HG03575 (cell line): Measurements from ENCODE around the gene ID1.
"Not testable (repeated sequence)": the region's sequence is repeated elsewhere in the genome, so short reads cannot be mapped to it uniquely, and the experiment has no call there.

Experiments
- ATAC-seq: cut with Tn5 transposase; IDR thresholded peaks from one replicate; pipeline ENCODE4 v1.9.1; 2021; ENCODE audit not compliant: unreplicated experiment, insufficient number of reproducible peaks, low FRiP score; ENCODE audit errors: extremely low read depth

The ID1 gene

DNA sequence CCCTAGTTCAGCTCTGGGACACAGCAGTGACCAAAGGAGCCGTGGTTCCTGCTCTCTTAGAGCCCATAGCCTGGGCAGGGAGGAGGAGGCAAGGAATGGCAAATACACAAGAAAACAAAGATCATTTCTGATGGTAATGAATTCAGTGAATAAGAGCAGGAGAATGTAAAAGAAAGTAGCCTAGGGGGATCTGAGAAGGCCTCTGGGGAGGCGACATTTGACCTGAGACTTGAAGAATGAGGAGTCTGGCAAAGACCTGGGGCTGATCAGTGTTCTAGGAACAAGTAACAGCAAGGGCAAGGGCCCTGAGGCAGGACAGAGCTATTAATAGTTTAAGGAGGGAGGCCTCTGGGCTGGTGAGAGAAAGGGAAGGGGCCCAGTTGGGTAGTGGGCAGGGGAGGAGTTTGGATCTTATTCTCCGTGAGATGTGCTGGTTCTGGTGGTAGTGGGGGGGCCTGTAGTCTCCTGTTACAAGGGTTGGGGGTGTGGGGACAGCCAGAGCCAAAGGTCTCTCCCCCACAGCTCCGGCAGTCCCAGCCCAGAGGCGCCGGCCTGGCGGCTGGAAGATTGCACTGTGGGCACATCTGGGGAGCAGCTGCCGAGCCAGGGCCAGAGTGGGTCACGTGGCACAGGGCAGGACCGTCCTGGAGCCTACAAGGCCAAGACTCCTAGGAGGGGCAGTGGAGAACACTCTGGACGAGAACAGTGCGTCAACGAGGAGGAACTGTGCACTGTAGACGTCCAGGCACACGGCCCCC, 9.3 kb upstream of the ID1 start:
- ATAC-seq: no peak

DNA sequence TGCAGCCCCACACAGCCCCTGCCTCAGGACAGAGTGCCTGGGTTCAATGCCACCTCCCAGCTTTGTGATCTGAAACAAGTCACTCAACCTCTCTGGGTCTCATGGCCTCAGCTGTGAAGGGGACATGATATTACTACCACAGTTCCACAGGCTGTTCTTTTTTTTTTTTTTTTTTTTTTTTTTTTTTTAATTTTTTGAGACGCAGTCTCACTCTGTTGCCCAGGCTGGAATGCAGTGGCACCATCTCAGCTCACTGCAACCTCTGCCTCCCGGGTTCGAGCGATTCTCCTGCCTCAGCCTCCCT, 8.7 kb upstream of the ID1 start:
- not testable (repeated sequence) for ATAC-seq

GRCh38 chr20:31596831-31597480, 8.1 kb upstream of the ID1 start:
- ATAC-seq: no peak

GRCh38 chr20:31597481-31597855, 7.6 kb upstream of the ID1 start:
- no peak for ATAC-seq

GRCh38 chr20:31602431-31602778, 2.7 kb upstream of the ID1 start:
- ATAC-seq: no peak

GRCh38 chr20:31602779-31603441, 2.2 kb upstream of the ID1 start:
- ATAC-seq: peak; percentile 60

DNA sequence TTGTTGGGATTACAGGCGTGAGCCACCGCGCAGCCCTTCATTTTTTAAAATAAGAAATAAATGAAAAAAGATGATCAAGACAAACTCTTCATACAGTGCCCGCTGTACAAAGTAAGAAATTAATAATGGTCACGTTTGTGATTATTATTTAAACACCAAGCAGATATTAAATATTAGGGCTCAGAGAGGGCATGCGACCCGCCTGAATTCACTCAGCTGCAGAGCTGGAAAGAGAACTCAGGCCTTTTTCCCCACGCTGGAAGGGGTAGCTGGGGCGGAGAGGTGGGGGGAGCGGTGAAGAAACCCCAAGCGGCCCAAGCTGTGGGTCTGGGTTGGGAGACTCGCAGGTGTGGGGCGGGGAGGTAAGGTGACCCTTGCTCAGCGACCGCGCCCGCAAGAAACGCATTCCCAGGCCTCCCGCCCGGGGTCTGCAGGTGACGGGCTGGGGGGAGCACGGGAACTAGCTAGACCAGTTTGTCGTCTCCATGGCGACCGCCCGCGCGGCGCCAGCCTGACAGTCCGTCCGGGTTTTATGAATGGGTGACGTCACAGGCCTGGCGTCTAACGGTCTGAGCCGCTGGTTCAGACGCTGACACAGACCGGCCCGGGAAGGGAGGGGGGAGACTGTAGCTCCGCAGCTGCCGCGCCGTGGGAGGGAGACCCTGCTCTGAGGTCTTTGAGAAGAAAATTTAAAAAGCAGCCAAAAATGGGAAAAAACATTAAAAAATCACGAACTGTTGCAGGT, 1.1 kb upstream of the ID1 start:
- no peak for ATAC-seq

GRCh38 chr20:31604567-31605030, 490 bp upstream of the ID1 start:
- no peak for ATAC-seq

- ATAC-seq: no peak
Observed at GRCh38 chr20:31605902-31606803, 1.1 kb downstream of the ID1 start.

- no peak for ATAC-seq
Observed at GRCh38 chr20:31606804-31607639, 1.9 kb downstream of the ID1 start.

- no peak for ATAC-seq
Observed at GRCh38 chr20:31607640-31608250, 2.7 kb downstream of the ID1 start.

GRCh38 chr20:31608251-31608945, 3.3 kb downstream of the ID1 start:
- ATAC-seq: no peak

DNA sequence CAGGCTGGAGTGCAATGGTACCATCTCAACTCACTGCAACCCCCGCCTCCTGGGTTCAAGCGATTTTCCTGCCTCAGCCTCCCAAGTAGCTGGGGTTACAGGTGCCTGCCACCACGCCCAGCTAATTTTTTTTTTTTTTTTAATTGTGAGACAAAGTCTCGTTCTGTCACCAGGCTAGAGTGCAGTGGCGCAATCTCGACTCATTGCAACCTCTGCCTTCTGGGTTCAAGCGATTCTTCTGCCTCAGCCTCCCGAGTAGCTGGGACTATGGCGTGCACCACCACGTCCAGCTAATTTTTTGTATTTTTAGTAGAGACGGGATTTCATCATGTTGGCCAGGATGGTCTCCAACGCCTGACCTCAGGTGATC, 7.2 kb downstream of the ID1 start:
- not testable (repeated sequence) for ATAC-seq

DNA sequence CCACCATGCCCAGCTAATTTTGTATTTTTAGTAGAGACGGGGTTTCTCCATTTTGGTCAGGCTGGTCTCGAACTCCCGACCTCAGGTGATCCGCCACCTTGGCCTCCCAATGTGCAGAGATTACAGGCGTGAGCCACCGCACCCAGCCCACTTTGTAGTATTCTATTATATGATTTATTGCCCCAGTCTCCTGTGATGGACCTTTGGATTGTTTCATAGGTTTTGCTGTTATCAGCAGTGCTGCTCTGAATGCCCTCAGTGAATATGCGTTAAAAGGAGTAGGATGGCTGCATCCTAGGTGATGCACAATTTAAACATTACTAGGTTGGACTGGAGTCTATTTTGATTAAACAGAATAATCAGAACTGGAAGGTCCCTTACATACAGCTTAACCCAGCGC, 10.3 kb downstream of the ID1 start:
- no peak for ATAC-seq

GRCh38 chr20:31617432-31618104, 12.5 kb downstream of the ID1 start:
- no peak for ATAC-seq

DNA sequence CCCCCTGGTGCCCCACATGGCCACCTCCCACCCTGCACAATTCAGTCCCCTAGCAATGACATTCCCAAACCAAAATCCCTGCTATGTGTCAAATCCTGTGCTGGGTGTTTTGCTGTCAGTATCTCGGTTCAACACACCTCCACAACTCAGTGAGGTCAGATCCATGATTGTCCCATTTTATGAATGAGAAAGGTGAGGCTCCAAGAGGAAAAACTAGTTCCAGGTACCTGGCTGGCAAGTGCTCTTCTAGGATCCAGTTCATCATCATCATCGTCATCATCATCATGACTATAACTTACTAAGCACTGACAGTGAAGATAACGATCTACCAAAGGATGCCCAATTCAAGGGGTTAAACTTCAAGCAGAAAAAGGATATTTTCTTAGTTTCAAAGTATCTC, 15.2 kb downstream of the ID1 start:
- no peak for ATAC-seq

DNA sequence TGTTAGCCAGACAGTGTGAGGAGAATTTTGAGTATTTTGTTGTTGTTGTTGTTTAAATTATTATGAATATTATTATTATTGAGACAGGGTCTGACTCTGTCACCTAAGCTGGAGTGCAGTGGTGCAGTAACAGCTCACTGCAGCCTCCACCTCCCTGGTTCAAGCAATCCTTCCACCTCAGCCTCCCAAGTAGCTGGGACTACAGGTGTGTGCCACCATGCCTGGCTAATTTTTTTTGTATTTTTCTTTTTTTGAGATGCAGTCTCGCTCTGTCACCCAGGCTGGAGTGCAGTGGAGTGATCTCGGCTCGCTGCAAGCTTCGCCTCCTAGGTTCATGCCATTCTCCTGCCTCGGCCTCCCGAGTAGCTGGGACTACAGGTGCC, 18.0 kb downstream of the ID1 start:
- ATAC-seq: not testable (repeated sequence)
